Measurements from ENCODE around the gene NUDT13.
A peak's percentile ranks its signal among the peaks of the same experiment; 100 is the strongest.

Gene NUDT13

DNA sequence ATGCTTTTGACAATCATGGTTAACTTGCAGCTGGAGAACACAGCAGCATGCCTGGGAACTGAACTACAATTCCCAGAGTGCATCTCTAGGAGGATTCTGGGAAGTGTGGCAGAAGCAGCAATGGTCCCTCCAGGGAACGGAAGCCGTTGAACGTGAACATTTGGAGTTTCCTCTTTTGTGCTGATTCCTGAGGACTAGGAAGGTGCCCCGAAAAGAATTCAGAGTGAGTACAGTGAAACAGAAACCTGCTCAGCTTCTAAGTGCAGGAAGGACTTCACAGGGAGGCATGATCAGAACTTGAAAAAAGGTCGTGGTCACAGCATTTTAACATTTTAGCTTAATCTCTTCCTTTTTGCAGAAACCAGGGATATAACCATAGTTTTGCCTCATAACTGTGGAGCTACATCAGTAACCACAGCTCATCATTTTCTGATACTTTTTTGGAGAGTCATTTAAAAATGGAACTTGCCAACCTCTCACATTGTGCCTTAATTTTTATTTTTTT lies at the start of gene NUDT13:
NUDT13 (plus strand) TSS at position 111 of the 505 bp plus-strand sequence. CDS start 3,911 bp downstream, outside the sequence.
- peak; percentile 8 to 15 for DNase-seq (ENCODE audit: low read depth in 2 of 2)

DNA sequence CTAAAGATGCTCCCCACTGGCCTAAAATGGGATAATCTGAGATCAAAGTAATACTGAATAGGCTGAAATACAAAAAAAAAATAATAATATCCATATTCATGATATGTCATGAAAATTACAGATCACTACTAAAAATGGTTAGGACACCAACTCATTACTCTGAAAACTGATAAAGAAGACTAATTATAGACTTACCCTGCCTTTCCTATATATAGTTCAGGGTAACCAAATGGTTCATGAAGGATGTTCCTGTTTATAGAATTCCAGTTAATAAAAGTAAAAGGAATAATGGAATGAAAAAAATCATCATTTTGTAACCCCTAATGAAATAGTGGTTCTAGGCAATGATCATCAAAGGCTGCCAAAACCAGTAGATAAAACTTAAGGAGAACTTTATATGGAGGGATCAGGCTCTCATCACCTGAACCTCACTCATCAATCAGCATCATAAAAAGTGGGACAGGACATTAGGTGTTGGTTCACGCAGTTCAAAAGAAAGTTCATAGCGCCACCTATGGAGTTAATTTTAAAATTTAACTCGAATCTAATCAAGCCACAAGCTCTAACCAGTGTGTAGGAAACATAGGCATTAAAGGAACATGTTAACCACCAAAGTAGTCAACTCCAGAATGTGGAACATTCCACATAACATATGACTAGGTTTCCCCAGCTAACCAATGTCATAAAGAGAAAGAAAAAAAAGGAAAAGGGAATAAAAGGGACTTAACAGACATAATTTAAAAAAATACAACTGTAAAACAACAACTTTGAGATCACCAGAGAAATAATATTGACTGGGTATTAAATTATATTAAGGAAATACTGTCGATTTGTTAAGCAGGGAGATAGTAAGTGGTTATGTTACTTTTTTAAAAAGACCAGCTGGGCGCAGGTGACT lies 49.3 kb upstream of the NUDT13 start:
- DNase-seq (ENCODE audit: low read depth in 2 of 2), result no peak

DNA sequence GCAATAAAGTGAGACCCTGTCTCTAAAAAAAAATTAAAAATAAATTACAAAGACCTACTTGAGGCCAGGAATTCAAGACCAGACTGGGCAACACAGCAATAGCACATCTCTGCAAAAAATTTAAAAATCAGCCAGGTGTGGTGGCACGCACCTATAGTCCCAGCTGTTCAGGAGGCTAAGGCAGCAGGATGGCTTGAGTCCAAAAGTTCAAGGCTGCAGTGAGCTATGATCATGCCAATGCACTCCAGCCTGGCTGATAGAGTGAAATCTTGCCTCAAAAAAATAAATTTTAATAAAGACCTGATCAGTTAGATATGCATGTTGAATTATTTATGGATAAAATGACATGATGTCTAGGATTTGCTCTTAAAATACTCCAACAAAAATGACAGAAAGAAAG lies 48.5 kb upstream of the NUDT13 start:
- DNase-seq (ENCODE audit: low read depth in 2 of 2), result no peak

DNA sequence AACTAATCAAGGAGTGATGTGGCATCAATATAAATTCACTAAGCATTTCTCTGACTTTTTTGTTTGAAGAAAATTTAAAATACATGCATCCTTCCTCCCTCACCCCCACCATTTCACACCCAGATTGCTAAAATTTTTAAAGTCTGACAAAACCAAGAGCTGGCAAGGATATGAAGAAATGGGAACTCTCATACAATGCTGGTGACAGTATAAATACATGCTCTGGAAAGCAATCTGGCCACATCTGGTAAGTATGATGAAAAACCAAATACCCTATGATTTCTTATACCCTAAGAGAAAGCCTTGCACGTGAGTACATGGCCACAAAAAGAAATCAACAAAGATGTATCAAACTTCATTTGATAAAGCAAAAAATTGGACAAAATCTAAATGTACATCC lies 44.8 kb upstream of the NUDT13 start:
- no peak for DNase-seq (ENCODE audit: low read depth in 2 of 2)

DNA sequence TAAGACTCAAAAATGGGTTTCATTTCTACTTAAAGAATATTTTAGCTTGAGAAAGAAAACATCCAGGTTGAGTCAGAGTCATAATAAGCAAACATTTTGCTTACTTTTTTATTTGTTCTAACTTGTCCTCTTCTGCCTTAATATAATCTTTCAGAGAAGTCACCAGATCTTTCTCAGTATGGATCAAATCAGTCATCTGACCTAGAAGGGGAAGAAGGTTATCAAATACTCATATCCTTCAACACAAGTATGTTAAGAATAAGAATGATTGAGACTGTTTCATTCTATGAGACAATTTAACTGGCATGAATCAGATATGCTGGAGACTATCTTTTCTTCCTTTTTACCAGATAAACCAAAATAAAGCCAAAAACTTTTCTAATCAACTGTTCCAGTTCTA lies 36.6 kb upstream of the NUDT13 start:
- DNase-seq (ENCODE audit: low read depth in 2 of 2), result no peak

DNA sequence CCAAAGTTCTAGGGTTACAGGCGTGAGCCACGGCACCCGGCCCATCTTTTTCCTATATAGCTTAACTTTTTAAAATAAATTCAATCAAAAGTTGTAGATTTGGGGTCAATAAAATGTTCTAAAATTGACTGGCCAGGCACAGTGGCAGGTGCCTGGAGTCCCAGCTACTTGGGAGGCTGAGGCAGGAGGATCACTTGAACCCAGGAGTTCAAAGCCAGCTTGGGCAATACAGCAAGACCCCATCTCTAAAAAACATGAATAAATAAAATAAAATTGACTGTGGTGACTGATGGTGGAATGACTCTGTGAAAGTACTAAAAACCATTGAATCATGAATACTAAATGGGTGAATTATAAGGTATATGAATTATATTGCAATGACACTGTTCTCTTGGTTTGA lies 34.4 kb upstream of the NUDT13 start:
- DNase-seq (ENCODE audit: low read depth in 2 of 2), result no peak

DNA sequence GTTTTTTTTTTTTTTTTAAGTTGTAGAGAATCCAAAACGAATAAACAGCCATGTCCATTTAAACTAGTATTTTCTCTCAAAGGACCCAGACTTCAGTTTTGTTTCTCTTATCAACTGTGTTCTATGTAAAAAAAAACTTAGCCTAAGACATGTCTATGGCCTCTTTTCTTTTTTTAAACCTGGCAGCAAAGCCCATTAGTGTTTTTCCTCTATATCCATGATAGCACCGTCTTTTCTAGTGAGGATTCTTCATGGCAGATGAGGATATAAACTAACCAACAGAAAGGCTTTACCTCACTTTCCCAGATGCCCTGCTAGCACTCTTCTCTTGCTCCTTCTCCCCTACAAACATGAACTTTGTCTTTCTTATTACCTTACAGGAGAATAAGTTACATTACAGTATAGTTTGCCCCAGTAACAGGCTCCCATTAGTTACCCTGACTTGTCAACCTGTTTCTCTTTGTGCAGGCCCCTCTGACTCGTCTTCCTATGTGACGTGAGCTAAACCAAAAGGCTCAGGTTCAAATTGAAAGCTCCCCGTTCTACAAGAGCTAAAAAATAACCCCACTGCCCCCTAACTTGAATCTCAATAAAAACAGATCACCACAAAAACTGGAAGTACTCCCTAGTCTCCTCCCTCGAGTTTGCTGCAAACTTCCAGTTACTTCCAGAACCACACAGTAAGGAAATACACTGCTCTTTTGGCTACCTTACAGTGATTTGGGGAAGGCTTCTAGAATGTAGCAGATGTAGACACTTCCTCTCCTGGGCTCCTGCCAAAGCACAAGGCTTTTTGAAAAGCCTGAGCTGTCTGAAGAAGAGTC lies 33.7 kb upstream of the NUDT13 start:
- DNase-seq (ENCODE audit: low read depth in 2 of 2), result no peak

DNA sequence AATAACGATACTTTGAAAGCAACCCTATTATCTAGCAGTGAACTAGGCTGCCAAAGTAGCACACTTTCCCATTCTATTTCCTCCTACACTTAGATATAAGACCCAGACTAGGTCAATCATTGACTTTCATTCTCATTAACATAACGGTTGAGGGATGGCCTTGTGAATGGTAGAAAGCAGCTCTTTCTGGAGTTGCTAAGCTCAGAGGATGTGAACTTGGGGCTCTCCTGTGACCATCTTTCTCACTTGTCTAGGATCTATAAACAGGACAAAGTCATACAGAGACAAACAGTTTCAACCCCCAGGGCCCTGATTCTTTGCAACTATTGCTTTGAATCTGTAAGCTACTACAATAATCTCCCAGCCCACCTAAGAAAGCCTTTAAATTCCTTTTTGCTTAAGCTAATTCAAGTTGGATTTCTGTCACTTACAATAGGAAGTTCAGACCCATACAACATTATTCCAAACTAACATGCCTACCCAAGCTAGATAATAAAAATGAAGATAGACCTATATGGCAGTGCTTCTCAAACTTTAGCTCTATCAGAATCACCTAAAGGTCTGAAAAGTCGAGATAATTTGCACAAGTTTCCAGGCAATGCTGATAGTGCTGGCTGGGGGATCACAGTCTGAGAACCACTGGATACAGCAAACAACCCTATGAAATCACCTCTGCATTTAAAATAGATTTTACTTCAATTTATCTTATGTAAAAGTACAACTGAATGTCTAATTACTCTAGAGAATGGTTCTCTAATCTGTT lies 30.3 kb upstream of the NUDT13 start:
- no peak for DNase-seq (ENCODE audit: low read depth in 2 of 2)

DNA sequence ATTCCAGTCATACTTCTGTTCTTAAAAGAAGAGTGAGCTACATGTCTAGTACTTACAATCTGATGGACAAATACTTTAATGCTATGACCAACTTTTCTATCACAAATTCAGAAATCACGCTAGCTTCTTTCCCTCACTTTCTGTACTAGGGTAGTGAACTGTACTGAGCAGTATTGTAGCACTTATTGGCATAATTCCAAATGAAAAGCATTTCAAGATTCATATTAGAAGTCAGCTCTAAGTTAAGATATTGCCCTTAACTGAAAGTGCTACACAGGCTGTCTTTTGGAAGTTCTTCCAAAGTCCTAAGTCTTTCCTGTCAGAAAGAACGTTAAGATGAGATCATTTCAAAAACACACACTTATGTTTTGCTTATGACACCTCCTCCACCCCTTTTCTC lies 27.0 kb upstream of the NUDT13 start:
- DNase-seq (ENCODE audit: low read depth in 2 of 2), result no peak

DNA sequence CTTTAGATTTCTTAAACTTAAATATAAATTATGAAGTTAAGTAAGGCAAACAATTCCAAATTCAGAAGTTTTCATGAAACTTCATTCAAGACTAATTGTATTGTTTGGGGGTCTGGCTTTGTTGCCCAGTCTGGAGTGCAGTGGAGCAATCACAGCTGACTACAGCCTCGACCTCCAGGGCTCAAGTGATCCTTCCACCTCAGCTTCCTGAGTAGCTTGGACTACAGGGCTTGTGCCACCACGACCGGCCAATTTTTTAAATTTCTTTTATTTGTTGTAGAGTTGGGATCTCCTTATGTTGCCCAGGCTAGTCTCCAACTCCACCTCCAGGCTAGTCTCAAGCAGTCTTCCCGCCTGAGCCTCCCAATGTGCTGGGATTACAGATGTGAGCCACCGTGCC lies 26.0 kb upstream of the NUDT13 start:
- DNase-seq (ENCODE audit: low read depth in 2 of 2), result no peak

DNA sequence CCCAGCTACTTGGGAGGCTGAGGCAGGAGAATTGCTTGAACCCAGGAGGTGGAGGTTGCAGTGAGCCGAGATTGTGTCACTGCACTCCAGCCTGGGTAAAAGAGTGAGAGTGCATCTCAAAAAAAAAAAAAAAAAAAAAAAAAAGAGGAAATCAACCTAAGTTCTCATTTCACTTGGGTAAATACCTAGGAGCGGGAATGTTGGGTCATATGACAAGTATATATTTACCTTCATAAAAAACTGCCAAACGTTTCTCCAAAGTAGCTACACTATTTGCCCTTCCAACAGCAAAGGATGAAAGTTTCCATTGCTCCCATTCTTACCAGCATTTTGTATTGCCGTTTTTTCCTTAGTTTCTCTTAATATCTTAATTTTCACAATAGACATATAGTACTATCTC lies 23.4 kb upstream of the NUDT13 start:
- DNase-seq (ENCODE audit: low read depth in 2 of 2), result no peak

DNA sequence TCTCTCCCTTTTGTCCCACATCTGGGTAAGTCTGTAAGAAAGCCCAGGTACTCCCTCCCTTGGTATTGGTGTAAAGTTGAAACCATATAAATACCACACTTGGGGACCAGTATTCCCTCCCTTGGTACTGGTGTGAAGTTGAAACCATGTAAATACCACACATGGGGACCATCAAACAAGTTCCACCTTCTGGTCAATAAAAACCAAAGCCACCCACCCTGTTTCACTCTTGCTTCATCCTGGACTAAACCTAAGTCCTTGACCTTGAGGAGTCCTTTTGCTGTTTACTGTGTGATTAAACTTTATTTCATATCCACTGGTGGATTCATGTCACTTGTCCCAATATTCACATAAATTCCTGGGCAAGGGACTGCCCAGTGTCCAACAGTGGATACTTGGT lies 22.0 kb upstream of the NUDT13 start:
- no peak for DNase-seq (ENCODE audit: low read depth in 2 of 2)

DNA sequence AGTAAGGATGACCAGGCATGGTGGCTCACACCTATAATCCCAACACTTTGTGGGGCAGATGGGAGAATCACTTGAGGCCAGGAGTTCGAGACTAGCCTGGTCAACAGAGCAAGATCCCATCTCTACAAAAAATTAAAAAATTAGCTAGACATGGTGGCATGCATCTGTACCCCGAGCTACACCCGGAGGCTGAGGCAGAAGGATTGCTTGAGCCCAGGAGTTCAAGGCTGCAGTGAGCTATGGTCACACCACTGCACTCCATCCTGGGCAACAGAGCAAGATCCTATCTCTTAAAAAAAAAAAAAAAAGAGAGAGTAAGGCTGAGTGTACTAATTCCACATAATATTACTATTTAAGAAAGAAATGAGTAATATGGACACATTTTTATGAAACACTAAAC lies 17.4 kb upstream of the NUDT13 start:
- no peak for DNase-seq (ENCODE audit: low read depth in 2 of 2)

DNA sequence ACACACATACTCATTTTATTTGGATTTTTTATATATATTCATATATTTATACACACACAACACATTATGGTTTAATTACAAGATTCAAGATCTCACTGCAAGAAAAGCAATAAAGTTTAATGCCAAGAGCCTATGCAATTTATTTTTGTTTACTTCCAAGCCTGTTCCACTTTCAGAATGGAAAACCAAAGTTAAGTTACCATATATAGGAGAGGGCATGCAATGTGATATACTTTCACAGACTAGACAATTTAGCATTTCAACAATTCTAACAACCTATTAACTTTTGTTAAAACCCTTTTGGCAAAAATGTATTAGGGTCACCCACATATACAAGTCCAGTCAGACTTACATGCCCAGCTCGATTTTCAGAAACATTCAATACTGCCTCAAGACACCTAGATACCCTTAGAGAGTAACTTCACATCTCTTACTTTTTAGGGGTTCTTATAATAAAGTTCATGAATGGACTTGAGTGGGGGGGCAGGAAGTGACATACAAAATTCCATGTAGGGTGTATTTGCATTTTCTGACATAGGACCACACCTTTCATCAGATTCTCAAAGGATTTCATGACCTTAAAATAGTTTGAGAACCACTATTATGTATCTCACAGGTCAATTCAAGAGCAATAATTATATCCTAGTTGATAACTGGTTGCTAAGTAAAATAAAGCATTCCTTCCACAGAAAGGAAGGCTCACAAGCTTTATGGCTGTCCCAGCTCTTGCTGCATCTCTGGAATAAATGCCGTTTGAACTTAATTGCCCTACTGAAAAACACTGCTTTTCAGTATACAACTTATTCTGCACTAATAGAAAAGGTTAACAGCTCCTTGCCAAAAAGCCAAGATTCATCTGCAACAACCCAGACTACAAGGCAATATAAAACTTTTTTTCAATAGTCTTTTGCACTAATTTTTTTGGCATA lies 16.1 kb upstream of the NUDT13 start:
- DNase-seq (ENCODE audit: low read depth in 2 of 2), result no peak

DNA sequence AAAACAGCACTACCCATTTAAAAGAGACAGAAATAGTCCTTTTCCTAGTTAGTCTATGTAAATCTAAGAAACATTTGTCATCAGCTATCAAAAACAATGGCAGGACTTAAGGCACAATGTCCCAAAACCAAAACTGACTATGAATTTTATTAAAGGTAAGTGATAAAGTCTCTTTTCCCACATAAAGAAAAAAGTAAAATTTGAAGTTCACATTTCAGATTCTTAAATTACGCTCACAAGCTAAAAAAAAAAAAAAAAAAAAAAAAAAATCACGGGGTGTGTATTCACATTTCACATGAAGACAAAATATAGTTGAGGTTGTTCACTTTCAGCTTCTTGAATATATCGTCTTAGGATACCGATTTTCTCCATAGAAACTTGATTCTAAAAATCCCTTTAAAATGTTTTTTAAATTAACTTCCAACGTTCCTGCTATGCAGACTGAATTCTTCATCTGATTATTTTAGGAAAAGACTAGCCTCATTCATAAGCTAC lies 15.2 kb upstream of the NUDT13 start:
- no peak for DNase-seq (ENCODE audit: low read depth in 2 of 2)

DNA sequence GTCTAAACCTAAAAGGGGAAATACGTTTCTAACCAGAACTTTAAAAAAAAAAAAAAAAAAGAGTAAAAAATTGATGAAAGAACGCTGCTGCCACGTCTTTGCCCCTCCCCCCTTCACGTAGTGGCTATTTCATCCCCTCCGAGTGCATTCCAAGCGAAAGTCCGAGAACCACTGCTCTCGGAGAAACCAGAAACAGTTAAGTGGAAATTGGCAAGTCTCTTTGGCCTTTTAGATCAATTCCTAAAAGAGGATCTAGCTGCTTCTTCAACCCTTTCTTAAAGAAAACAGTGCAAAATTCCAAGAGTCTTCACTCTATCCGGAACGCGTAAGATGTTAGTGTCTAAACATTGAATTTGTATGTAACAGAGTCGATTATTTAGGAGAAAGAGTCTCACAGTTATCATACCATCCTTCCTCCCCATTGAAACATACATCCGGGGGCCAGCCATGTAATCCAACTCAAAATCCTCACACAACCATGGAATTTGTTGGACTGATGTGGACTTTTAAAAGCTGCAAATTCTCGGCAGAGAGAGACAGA lies 14.7 kb upstream of the NUDT13 start:
- peak in 1 of 2 donors; percentile 21 for DNase-seq (ENCODE audit: low read depth in 2 of 2)

DNA sequence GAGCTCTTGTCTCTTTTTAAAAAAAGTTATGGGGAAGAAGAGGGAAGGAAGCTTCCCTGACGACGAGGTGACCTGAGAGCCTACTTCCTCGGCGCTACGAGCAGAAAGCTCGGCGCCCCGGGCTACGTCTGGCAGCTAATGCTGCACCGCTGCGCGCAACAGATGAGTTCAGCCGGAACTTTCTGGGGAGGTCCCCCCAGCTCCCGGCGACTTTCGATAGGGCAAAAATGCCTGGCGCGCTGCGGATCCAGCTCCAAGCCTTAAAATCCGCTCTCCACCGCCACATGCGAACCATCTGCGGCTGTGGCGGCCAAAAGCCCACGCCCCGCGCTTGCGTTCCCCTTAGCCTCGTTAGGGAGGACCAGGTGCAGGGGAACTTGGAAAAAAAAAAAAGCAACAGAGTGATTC lies 14.2 kb upstream of the NUDT13 start:
- DNase-seq (ENCODE audit: low read depth in 2 of 2), result peak; percentile 50 to 57

DNA sequence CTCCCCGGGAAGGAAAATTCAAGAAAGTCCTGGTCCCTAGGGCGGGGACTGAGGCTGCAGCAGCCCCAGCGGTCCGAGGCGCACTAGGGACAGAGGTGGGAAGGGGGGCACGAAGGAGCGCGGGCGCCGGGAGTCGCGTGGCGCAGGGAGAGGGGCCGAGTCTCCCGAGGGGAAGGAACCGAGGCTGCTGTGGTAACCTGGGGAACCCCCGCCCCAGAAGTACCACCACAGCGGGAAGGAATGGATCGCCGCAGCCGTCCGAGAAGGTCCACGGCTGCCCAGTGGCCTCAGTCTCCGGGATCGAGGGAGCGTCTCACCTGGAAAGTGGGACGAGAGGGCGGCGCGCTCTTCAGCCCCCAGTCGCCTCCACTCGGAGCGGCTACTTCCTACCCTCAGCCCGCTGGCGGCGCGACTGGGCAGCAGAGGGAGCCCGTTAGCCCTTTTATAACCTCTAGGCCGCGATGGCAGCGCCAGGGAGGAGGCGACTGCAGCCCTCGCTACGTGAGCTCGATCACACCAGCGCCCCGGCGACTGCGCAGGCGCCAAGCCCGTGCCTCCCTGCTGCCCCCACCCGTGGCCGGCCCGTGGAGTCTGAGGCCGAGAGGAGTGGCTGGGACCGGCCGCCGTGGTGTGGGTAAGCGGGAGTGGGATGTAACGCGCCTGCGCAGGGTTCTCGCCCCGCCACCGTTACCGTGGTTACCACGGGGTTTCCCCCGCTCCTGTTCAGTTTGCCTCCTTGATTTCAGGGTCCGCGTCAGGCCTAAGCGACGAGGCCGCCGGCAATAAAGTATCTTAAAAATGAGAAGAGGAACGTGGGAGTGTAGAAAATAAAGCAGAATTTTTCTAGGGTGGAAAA lies 13.6 kb upstream of the NUDT13 start, which contains the start of gene P4HA1:
P4HA1 (minus strand) TSS at position 418 of the 856 bp plus-strand sequence. CDS start 21,983 bp downstream, outside the sequence.
- DNase-seq (ENCODE audit: low read depth in 2 of 2), result peak; percentile 96 to 97

DNA sequence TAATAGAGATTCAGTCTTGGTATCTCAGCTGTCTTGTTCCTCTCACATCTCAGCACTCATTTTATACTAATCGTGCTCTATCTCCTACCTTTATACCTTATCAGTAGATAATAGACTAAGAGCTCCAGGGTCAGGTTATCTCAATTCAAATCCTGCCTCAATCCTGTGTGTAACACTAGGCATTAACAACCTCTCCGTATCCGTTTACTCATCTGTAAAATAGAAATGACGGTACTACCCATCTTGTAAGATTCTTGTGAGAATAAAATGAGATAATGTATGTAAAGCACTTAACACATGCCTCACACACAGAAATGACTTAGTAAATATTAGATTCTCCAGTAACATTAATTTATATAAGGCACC lies 13.0 kb upstream of the NUDT13 start:
- no peak for DNase-seq (ENCODE audit: low read depth in 2 of 2)
